Measurements from ENCODE around the gene EGLN2. TPM values are rescaled to one million over a fixed set of nuclear protein-coding genes. Genes with fewer than 3 reads are reported as not detected.
"Not testable (repeated sequence)": the region's sequence is repeated elsewhere in the genome, so short reads cannot be mapped to it uniquely, and the experiment has no call there.

Gene EGLN2
- total RNA-seq, 1 donor from 2014 or later = 88.9 TPM

GRCh38 chr19:40809358-40810086 lies 10.5 kb downstream of the EGLN2 start:
- H3K4me1 Mint-ChIP-seq = peaks cover 57% of the 10 kb centered on the region
- H3K27me3 Mint-ChIP-seq = peaks cover 21% of the 10 kb centered on the region
- DNase-seq = no peak
- H3K4me3 Mint-ChIP-seq = peak overlapping the region; percentile 48
- peaks cover 32% of the 10 kb centered on the region for H3K36me3 Mint-ChIP-seq (ENCODE audit: low read depth)
- no peaks in the 10 kb centered on the region for H3K9me3 Mint-ChIP-seq
- intact Hi-C loops (cut with micrococcal nuclease) = no loop called here
- no peak overlapping the region for H3K27ac Mint-ChIP-seq

- peaks cover 27% of the 10 kb centered on the region for H3K36me3 Mint-ChIP-seq (ENCODE audit: low read depth)
- peaks cover 50% of the 10 kb centered on the region for H3K4me1 Mint-ChIP-seq
- peaks cover 26% of the 10 kb centered on the region for H3K27me3 Mint-ChIP-seq
- H3K9me3 Mint-ChIP-seq = no peaks in the 10 kb centered on the region
- intact Hi-C loops (cut with micrococcal nuclease) = no loop called here
- DNase-seq = no peak
- H3K27ac Mint-ChIP-seq = no peak overlapping the region
- peak overlapping the region; percentile 48 for H3K4me3 Mint-ChIP-seq
Measured at GRCh38 chr19:40810160-40810559, 11.2 kb downstream of the EGLN2 start.

GRCh38 chr19:40810649-40811408 lies 11.8 kb downstream of the EGLN2 start:
- H3K4me1 Mint-ChIP-seq = peaks cover 44% of the 10 kb centered on the region
- DNase-seq = peak; percentile 90
- intact Hi-C loops (cut with micrococcal nuclease); H3K9me3 Mint-ChIP-seq: not testable (repeated sequence)
- peak overlapping the region; percentile 82 for H3K27ac Mint-ChIP-seq
- peaks cover 27% of the 10 kb centered on the region for H3K36me3 Mint-ChIP-seq (ENCODE audit: low read depth)
- peak overlapping the region; percentile 96 for H3K4me3 Mint-ChIP-seq
- peaks cover 27% of the 10 kb centered on the region for H3K27me3 Mint-ChIP-seq

- peak; percentile 67 for DNase-seq
- Mint-ChIP-seq H3K27me3 (peaks cover 30% of the 10 kb centered on the region), H3K27ac (peak overlapping the region; percentile 65), H3K4me3 (peak overlapping the region; percentile 96), H3K4me1 (peaks cover 37% of the 10 kb centered on the region), H3K36me3 (ENCODE audit: low read depth) (peaks cover 26% of the 10 kb centered on the region), H3K9me3 (no peaks in the 10 kb centered on the region)
- intact Hi-C loops (cut with micrococcal nuclease) = no loop called here
Measured at GRCh38 chr19:40811478-40812341, 12.7 kb downstream of the EGLN2 start.

GRCh38 chr19:40812571-40812970 lies 13.6 kb downstream of the EGLN2 start:
- intact Hi-C loops (cut with micrococcal nuclease); H3K27ac Mint-ChIP-seq; H3K9me3 Mint-ChIP-seq; DNase-seq: not testable (repeated sequence)
- peaks cover 30% of the 10 kb centered on the region for H3K27me3 Mint-ChIP-seq
- H3K4me3 Mint-ChIP-seq = peak overlapping the region; percentile 96
- peaks cover 29% of the 10 kb centered on the region for H3K4me1 Mint-ChIP-seq
- peaks cover 19% of the 10 kb centered on the region for H3K36me3 Mint-ChIP-seq (ENCODE audit: low read depth)

GRCh38 chr19:40813182-40813581 lies 14.2 kb downstream of the EGLN2 start:
- no peak overlapping the region for H3K27ac Mint-ChIP-seq
- peaks cover 27% of the 10 kb centered on the region for H3K4me1 Mint-ChIP-seq
- no peak overlapping the region for H3K4me3 Mint-ChIP-seq
- DNase-seq = no peak
- H3K9me3 Mint-ChIP-seq = no peaks in the 10 kb centered on the region
- peaks cover 31% of the 10 kb centered on the region for H3K27me3 Mint-ChIP-seq
- peaks cover 14% of the 10 kb centered on the region for H3K36me3 Mint-ChIP-seq (ENCODE audit: low read depth)
- intact Hi-C loops (cut with micrococcal nuclease) = no loop called here

GRCh38 chr19:40815223-40815622 lies 16.2 kb downstream of the EGLN2 start:
- Mint-ChIP-seq H3K4me3 (no peak overlapping the region), H3K4me1 (peaks cover 34% of the 10 kb centered on the region), H3K27me3 (peaks cover 31% of the 10 kb centered on the region), H3K36me3 (ENCODE audit: low read depth) (peaks cover 4% of the 10 kb centered on the region), H3K27ac (no peak overlapping the region), H3K9me3 (no peaks in the 10 kb centered on the region)
- intact Hi-C loops (cut with micrococcal nuclease) = no loop called here
- DNase-seq = no peak

- peak; percentile 90 for DNase-seq
- H3K4me1 Mint-ChIP-seq = peaks cover 19% of the 10 kb centered on the region
- not testable (repeated sequence) for H3K9me3 Mint-ChIP-seq; H3K36me3 Mint-ChIP-seq (ENCODE audit: low read depth)
- intact Hi-C loops (cut with micrococcal nuclease) = loop anchor here (1.0 kb wide), 1 partner anchor 156 kb away; no protein-coding TSS in a partner anchor
- H3K4me3 Mint-ChIP-seq = peak overlapping the region; percentile 70
- peak overlapping the region; percentile 68 for H3K27ac Mint-ChIP-seq
- H3K27me3 Mint-ChIP-seq = peaks cover 17% of the 10 kb centered on the region
Measured at GRCh38 chr19:40818480-40819399, 19.7 kb downstream of the EGLN2 start.

- H3K9me3 Mint-ChIP-seq; H3K36me3 Mint-ChIP-seq (ENCODE audit: low read depth); H3K27me3 Mint-ChIP-seq; H3K4me3 Mint-ChIP-seq: not testable (repeated sequence)
- peak; percentile 89 for DNase-seq
- intact Hi-C loops (cut with micrococcal nuclease) = loop anchor here (1.0 kb wide), 1 partner anchor 157 kb away; no protein-coding TSS in a partner anchor
- Mint-ChIP-seq H3K4me1 (peaks cover 20% of the 10 kb centered on the region), H3K27ac (peak overlapping the region; percentile 53)
Measured at GRCh38 chr19:40819479-40820234, 20.7 kb downstream of the EGLN2 start.

- H3K36me3 Mint-ChIP-seq (ENCODE audit: low read depth) = peaks cover 7% of the 10 kb centered on the region
- no peak for DNase-seq
- intact Hi-C loops (cut with micrococcal nuclease) = no loop called here
- H3K4me1 Mint-ChIP-seq = peaks cover 31% of the 10 kb centered on the region
- H3K27ac Mint-ChIP-seq = no peak overlapping the region
- peaks cover 2% of the 10 kb centered on the region for H3K27me3 Mint-ChIP-seq
- no peak overlapping the region for H3K4me3 Mint-ChIP-seq
- peaks cover 7% of the 10 kb centered on the region for H3K9me3 Mint-ChIP-seq
Measured at GRCh38 chr19:40822161-40822560, 23.2 kb downstream of the EGLN2 start.

GRCh38 chr19:40822704-40823553 lies 23.9 kb downstream of the EGLN2 start:
- not testable (repeated sequence) for H3K27me3 Mint-ChIP-seq, H3K4me3 Mint-ChIP-seq

GRCh38 chr19:40824916-40825315 lies 25.9 kb downstream of the EGLN2 start:
- H3K27ac Mint-ChIP-seq; intact Hi-C loops (cut with micrococcal nuclease); H3K4me3 Mint-ChIP-seq; DNase-seq; H3K27me3 Mint-ChIP-seq: not testable (repeated sequence)
- Mint-ChIP-seq H3K9me3 (peaks cover 15% of the 10 kb centered on the region), H3K36me3 (ENCODE audit: low read depth) (peaks cover 16% of the 10 kb centered on the region), H3K4me1 (peaks cover 18% of the 10 kb centered on the region)

More at GRCh38 chr19:40822704-40823553, 23.9 kb downstream of the EGLN2 start:
- H3K4me1 Mint-ChIP-seq = peaks cover 32% of the 10 kb centered on the region
- H3K27ac Mint-ChIP-seq; intact Hi-C loops (cut with micrococcal nuclease); H3K9me3 Mint-ChIP-seq; DNase-seq: not testable (repeated sequence)
- peaks cover 10% of the 10 kb centered on the region for H3K36me3 Mint-ChIP-seq (ENCODE audit: low read depth)

Measured in activated CD4-positive, alpha-beta T cell treated with anti-CD3 and anti-CD28 coated beads, Interleukin-2, amount 10 ng/mL, durations not matched to agents 24 days and 14 days (primary cell).